ENCODE results near the gene COL4A3. TPM values are rescaled to one million over a fixed set of nuclear protein-coding genes. Genes with fewer than 3 reads are reported as not detected.
A peak's percentile ranks its signal among the peaks of the same experiment; 100 is the strongest.

Gene COL4A3
- total RNA-seq, 1 donor from 2014 or later: 4.4 TPM

DNA sequence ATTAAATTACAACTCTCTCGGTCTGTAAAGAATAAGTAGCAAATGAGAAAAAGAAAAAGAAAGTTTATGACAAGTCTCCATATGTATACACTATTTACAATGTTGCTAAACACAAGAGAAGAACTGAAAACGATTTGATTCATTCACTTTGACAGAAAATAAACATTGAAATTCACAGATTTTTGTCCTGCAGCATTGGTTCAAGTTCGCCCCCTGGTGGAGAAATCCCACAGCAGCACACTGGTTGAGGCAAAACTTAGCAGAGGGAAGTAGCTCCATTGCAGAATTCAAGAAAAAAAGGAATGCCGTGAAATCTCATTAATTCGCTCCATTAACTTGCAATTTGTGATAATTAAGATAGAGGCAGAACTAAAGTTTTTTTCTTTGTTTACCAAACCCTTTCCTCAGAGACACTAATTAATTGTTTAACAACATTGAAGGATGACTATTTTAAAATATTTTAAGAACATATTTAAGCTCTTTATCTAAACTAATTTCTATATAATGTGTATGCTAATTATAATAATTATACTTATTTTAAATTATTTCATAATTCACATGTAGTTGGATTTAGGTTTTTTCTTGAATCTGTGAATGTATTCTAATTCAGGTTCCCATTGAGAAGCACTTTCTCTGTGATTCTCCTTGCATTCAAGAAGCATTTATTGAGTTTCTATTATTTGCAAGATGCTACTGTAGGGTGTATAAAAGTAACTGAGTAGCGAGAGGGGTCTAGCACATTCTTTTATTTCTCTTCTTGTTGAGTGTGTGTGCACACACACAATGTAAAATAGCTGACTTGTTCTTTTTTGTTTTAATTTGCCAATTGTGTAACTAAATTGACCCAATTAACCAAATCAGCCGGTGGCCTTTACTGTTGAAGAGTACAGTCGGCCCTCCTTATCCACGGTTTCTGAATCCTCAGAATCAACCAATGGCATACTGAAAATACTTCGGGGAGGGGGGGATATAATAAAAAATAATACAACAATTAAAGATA lies 74.1 kb downstream of the COL4A3 start:
- Histone ChIP-seq H3K4me1 (no peaks in the 10 kb centered on the region), H3K9me3 (replicated peaks) (no peaks in the 10 kb centered on the region), H3K4me3 (no peak overlapping the region), H3K36me3 (no peaks in the 10 kb centered on the region), H3K27me3 (ENCODE audit: low read depth) (no peaks in the 10 kb centered on the region), H3K27ac (replicated peaks) (no peak overlapping the region)
- intact Hi-C loops (cut with micrococcal nuclease): loop anchor here (1.0 kb wide), 1 partner anchor 109 kb away; no protein-coding TSS in a partner anchor
- peak; percentile 66 for DNase-seq
- TF ChIP-seq, protein P1, sequence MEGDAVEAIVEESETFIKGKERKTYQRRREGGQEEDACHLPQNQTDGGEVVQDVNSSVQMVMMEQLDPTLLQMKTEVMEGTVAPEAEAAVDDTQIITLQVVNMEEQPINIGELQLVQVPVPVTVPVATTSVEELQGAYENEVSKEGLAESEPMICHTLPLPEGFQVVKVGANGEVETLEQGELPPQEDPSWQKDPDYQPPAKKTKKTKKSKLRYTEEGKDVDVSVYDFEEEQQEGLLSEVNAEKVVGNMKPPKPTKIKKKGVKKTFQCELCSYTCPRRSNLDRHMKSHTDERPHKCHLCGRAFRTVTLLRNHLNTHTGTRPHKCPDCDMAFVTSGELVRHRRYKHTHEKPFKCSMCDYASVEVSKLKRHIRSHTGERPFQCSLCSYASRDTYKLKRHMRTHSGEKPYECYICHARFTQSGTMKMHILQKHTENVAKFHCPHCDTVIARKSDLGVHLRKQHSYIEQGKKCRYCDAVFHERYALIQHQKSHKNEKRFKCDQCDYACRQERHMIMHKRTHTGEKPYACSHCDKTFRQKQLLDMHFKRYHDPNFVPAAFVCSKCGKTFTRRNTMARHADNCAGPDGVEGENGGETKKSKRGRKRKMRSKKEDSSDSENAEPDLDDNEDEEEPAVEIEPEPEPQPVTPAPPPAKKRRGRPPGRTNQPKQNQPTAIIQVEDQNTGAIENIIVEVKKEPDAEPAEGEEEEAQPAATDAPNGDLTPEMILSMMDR (IDR thresholded peaks at IDR 0.05; ENCODE audit: borderline replicate concordance): peak; percentile 98

DNA sequence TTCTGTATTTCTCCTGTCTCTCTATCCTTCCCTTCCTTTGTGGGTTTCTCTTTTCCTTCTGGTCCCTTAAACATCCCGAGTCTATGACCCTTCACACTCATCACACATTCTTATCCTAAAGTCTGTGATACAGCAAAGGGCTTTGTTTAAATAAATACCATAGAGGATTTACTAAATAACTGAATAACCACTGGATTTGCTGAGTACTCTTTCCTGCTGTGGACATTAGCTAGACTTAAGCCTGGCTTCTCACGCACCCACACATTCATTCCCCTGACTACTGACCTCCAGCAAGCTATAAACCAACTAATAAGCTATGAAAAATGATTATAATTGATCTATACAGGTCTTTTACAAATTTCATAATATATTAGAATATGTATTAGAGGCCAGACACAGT lies 76.6 kb downstream of the COL4A3 start:
- H3K4me1 ChIP-seq: no peaks in the 10 kb centered on the region
- intact Hi-C loops (cut with micrococcal nuclease): no loop called here
- no peak overlapping the region for H3K27ac ChIP-seq (replicated peaks)
- no peaks in the 10 kb centered on the region for H3K27me3 ChIP-seq (ENCODE audit: low read depth)
- H3K36me3 ChIP-seq: no peaks in the 10 kb centered on the region
- TF ChIP-seq, protein P1 (IDR thresholded peaks at IDR 0.05; ENCODE audit: borderline replicate concordance): no peak
- DNase-seq: no peak
- H3K4me3 ChIP-seq: no peak overlapping the region
- H3K9me3 ChIP-seq (replicated peaks): no peaks in the 10 kb centered on the region

DNA sequence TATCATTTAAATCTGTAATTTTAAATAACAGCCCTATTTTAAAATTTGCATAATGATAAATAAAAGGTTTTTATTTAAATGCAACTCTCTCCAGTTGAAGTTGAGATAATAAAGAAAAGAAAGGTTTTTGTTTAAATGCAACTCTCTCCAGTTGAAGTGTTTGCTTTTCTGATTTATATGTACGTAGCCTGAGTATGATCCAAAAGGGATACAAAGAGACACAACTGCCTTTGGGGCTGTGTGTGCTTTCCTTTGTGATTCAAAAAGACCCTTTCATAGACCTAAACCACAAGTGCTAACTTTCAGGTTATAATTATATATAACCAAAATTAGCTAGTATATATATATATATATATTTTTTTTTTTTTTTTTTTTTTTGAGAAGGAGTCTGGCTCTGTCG lies 84.5 kb downstream of the COL4A3 start:
- intact Hi-C loops (cut with micrococcal nuclease): no loop called here
- no peaks in the 10 kb centered on the region for H3K27me3 ChIP-seq (ENCODE audit: low read depth)
- peaks cover 3% of the 10 kb centered on the region for H3K36me3 ChIP-seq
- H3K27ac ChIP-seq (replicated peaks): no peak overlapping the region
- TF ChIP-seq, protein P1 (IDR thresholded peaks at IDR 0.05; ENCODE audit: borderline replicate concordance): no peak
- H3K4me1 ChIP-seq: no peaks in the 10 kb centered on the region
- H3K4me3 ChIP-seq: no peak overlapping the region
- no peaks in the 10 kb centered on the region for H3K9me3 ChIP-seq (replicated peaks)
- DNase-seq: no peak

DNA sequence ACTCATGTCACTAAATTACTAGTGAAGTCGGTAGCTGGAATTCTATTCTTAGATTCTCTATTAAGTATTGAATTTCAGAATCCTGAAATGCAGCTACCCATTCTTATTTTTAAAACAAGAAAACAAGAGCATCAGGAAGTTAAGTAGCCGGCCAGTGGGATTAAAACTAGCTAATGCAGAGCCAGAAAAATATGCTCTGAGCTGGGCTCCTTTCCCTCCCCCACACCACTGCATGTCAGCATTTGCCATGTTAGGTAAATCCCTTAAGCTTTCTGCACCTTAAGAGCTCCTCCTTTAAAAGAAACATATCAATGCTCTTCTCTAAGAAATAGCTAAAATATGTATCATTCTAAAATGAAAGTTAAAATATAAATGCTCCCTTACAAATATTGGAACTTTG lies 88.4 kb downstream of the COL4A3 start:
- peaks cover 12% of the 10 kb centered on the region for H3K36me3 ChIP-seq
- intact Hi-C loops (cut with micrococcal nuclease): no loop called here
- no peaks in the 10 kb centered on the region for H3K27me3 ChIP-seq (ENCODE audit: low read depth)

DNA sequence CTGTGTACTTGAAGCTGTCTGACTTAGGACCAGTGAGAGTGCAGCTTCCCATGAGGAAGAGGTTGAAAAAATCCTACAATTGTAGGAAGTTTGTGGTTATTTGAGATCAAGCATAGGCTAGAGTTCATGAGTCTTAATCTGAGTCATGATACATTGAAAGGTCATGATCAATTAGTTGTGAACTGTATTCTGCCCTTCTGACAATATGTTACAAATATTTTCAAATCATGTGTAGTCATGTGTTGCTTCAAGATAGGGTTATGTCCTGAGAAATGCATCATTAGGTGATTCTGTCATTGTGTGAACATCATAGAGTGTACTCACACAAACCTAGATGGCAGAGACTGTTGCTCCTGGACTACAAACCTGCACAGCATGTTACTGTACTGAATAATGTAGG lies 92.2 kb downstream of the COL4A3 start:
- intact Hi-C loops (cut with micrococcal nuclease): no loop called here
- no peak for DNase-seq
- Histone ChIP-seq H3K27ac (replicated peaks) (no peak overlapping the region), H3K9me3 (replicated peaks) (no peaks in the 10 kb centered on the region), H3K36me3 (peaks cover 20% of the 10 kb centered on the region), H3K4me1 (no peaks in the 10 kb centered on the region), H3K4me3 (no peak overlapping the region), H3K27me3 (ENCODE audit: low read depth) (no peaks in the 10 kb centered on the region)
- TF ChIP-seq, protein P1 (IDR thresholded peaks at IDR 0.05; ENCODE audit: borderline replicate concordance): no peak

More for the DNA sequence above, 88.4 kb downstream of the COL4A3 start:
- TF ChIP-seq, protein P1 (IDR thresholded peaks at IDR 0.05; ENCODE audit: borderline replicate concordance): no peak
- Histone ChIP-seq H3K27ac (replicated peaks) (no peak overlapping the region), H3K4me3 (no peak overlapping the region), H3K9me3 (replicated peaks) (no peaks in the 10 kb centered on the region), H3K4me1 (no peaks in the 10 kb centered on the region)
- DNase-seq: no peak

Measured in left ventricle myocardium inferior (tissue), 1 donor.